ENCODE results near the gene USE1.

GRCh38 chr19:17242431-17243208, 27.5 kb downstream of the USE1 start:
- TF ChIP-seq CTCF (IDR thresholded peaks at IDR 0.05) (no peak), POLR2A (IDR thresholded peaks at IDR 0.05) (no peak)
